RWPE2 (cell line): ENCODE measurements around the gene OXA1L.
"Not testable (repeated sequence)": the region's sequence is repeated elsewhere in the genome, so short reads cannot be mapped to it uniquely, and the experiment has no call there.

Experiments used
- ATAC-seq: fragments of 200-7000 bp; cut with Tn5 transposase; 3 replicates; pipeline ENCODE4 v1.9.1; 2021; ENCODE audit warnings: low read depth
- DNase-seq: peaks from one replicate; pipeline ENCODE4 v3.0.0-alpha.2; 2020; ENCODE audit warnings: low spot score
- H3K27ac ChIP-seq: fragments of 450-650 bp; 2 replicates; pipeline ENCODE4 v1.5.1; 2017; ENCODE audit warnings: mild to moderate bottlenecking; ENCODE audit not compliant: poor library complexity, severe bottlenecking
- H3K27me3 ChIP-seq: fragments of 250-450 bp; sonication (Bioruptor Pico); 2 replicates; pipeline ENCODE4 v1.5.1; 2021; ENCODE audit warnings: mild to moderate bottlenecking, moderate library complexity; ENCODE audit not compliant: insufficient read depth, poor library complexity, severe bottlenecking
- H3K36me3 ChIP-seq: fragments of 250-450 bp; sonication (Bioruptor Pico); 2 replicates; pipeline ENCODE4 v1.5.1; 2020; ENCODE audit warnings: low read depth, mild to moderate bottlenecking, moderate library complexity
- H3K4me1 ChIP-seq: fragments of 250-450 bp; sonication (Bioruptor Pico); 2 replicates; pipeline ENCODE4 v1.5.1; 2021; ENCODE audit warnings: mild to moderate bottlenecking, moderate library complexity; ENCODE audit not compliant: insufficient read depth, poor library complexity, severe bottlenecking
- H3K4me3 ChIP-seq: fragments of 250-450 bp; sonication (Bioruptor Pico); 2 replicates; pipeline ENCODE4 v1.5.1; 2021; ENCODE audit warnings: mild to moderate bottlenecking, moderate library complexity; ENCODE audit not compliant: severe bottlenecking
- H3K9me3 ChIP-seq: fragments of 250-450 bp; sonication (Bioruptor Pico); 2 replicates; pipeline ENCODE4 v1.5.1; 2021; ENCODE audit warnings: mild to moderate bottlenecking, moderate library complexity; ENCODE audit not compliant: severe bottlenecking
- TF ChIP-seq, protein P1 (sequence below): fragments of 450-650 bp; IDR thresholded peaks from one replicate; pipeline ENCODE4 v1.5.1; 2017; ENCODE audit warnings: mild to moderate bottlenecking, moderate library complexity; ENCODE audit not compliant: poor library complexity, severe bottlenecking

Gene OXA1L

DNA sequence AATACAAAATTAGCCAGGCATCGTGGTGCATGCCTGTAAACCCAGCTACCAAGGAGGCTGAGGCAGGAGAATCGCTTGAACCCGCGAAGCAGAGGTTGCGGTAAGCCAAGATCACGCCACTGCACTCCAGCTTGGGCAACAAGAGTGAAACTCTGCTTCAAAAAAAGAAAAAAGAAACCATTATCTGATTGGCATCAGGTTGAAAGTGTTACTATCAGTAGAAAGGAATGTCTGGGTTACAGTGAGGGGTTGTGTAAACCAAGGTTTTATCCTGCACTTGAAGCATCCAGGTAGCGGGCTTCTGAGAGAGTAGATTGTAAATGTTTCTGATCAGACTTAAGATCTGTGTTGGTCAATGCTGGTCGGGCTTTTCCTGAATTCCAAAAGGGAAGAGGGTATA, 14.1 kb upstream of the OXA1L start:
- Histone ChIP-seq H3K4me3 (no peak overlapping the region), H3K9me3 (no peaks in the 10 kb centered on the region), H3K27me3 (no peaks in the 10 kb centered on the region), H3K36me3 (no peaks in the 10 kb centered on the region), H3K4me1 (no peaks in the 10 kb centered on the region), H3K27ac (no peak overlapping the region)
- no peak for ATAC-seq
- TF ChIP-seq, protein P1, sequence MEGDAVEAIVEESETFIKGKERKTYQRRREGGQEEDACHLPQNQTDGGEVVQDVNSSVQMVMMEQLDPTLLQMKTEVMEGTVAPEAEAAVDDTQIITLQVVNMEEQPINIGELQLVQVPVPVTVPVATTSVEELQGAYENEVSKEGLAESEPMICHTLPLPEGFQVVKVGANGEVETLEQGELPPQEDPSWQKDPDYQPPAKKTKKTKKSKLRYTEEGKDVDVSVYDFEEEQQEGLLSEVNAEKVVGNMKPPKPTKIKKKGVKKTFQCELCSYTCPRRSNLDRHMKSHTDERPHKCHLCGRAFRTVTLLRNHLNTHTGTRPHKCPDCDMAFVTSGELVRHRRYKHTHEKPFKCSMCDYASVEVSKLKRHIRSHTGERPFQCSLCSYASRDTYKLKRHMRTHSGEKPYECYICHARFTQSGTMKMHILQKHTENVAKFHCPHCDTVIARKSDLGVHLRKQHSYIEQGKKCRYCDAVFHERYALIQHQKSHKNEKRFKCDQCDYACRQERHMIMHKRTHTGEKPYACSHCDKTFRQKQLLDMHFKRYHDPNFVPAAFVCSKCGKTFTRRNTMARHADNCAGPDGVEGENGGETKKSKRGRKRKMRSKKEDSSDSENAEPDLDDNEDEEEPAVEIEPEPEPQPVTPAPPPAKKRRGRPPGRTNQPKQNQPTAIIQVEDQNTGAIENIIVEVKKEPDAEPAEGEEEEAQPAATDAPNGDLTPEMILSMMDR: no peak
- DNase-seq: no peak

DNA sequence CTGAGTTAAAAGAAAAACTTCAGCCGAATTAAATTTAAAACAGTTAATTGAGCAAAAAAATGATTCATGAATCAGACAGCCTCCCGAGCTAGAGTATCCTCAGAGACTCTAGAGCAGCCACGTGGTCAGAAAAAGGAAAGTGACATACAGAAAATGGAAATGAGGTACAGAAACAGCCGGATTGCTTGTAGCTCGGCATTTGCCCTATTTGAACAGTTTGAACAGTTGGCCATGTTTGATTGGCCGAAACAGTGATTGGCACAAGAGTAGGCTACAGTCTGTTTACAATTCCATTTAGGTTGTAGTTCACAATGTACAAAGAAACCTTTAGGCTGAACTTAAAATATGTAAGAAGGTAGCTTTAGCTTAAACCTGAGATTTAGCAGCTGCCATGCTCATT, 12.9 kb upstream of the OXA1L start:
- Histone ChIP-seq H3K27me3 (no peaks in the 10 kb centered on the region), H3K36me3 (no peaks in the 10 kb centered on the region), H3K9me3 (no peaks in the 10 kb centered on the region), H3K4me3 (no peak overlapping the region), H3K27ac (no peak overlapping the region), H3K4me1 (no peaks in the 10 kb centered on the region)
- TF ChIP-seq, protein P1: no peak
- ATAC-seq (no peak), DNase-seq (no peak)

DNA sequence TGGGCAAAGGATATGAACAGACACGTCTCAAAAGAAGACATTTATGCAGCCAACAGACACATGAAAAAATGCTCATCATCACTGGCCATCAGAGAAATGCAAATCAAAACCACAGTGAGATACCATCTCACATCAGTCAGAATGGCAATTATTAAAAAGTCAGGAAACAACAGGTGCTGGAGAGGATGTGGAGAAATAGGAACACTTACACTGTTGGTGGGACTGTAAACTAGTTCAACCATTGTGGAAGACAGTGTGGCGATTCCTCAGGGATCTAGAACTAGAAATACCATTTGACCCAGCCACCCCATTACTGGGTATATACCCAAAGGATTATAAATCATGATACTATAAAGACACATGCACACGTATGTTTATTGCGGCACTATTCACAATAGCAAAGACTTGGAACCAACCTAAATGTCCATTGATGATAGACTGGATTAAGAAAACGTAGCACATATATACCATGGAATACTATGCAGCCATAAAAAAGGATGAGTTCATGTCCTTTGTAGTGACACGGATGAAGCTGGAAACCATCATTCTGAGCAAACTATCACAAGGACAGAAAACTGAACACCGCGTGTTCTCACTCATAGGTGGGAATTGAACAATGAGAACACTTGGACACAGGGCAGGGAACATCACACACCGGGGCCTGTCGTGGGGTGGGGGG, 8.4 kb upstream of the OXA1L start:
- not testable (repeated sequence) for H3K27me3 ChIP-seq, H3K4me3 ChIP-seq, ATAC-seq, H3K36me3 ChIP-seq, H3K4me1 ChIP-seq, DNase-seq, H3K27ac ChIP-seq, H3K9me3 ChIP-seq

DNA sequence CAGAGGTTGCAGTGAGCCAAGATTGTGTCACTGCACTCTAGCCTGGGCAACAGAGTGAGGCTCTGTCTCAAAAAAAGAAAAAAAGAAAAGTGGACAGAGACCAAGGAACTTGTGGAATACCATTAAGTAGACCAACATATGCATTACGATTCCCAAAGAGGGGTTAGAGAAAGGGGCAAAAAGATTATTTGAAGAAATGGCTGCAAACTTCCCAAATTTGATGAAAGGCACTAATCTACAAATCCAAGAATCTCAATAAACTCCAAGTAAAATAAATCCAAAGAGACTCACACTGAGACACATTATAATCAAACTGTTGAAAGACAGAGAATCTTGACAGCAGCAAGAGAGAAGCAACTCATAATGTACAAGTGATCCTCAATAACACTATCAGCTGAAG, 4.8 kb upstream of the OXA1L start:
- Histone ChIP-seq H3K9me3 (no peaks in the 10 kb centered on the region), H3K36me3 (no peaks in the 10 kb centered on the region), H3K4me3 (no peak overlapping the region), H3K27me3 (no peaks in the 10 kb centered on the region), H3K27ac (no peak overlapping the region), H3K4me1 (peaks cover 4% of the 10 kb centered on the region)
- TF ChIP-seq, protein P1: no peak
- no peak for DNase-seq
- no peak for ATAC-seq

DNA sequence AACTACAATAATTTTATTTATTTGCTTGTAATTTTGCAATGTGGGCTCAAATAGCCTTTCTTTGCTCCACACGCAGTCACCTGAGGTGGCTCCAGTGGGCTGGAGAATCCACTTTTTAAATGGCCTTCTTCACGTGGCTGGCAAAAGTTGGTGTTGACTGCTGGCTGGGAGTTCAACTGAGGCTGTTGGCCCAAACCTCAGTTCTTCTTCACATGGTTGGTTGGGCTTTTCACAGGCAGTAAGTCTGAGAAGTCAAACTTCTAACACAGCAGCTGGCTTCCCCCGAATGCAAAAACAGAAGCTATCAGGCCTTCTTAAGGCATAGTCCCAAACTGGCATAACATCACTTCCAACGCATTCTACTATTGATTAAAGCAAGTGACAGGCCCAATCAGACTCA, 2.1 kb upstream of the OXA1L start:
- H3K27ac ChIP-seq: no peak overlapping the region
- ATAC-seq (no peak), DNase-seq (no peak)
- no peaks in the 10 kb centered on the region for H3K9me3 ChIP-seq
- peaks cover 9% of the 10 kb centered on the region for H3K4me1 ChIP-seq
- no peak overlapping the region for H3K4me3 ChIP-seq
- TF ChIP-seq, protein P1: no peak
- H3K36me3 ChIP-seq: peaks cover 18% of the 10 kb centered on the region
- H3K27me3 ChIP-seq: no peaks in the 10 kb centered on the region
